Smooth muscle cell (in vitro differentiated cells): ENCODE results near the gene P3R3URF. TPM values are rescaled to one million over a fixed set of nuclear protein-coding genes. Genes with fewer than 3 reads are reported as not detected.

Source experiments
- DNase-seq: peaks from one replicate; lab custom pipeline; 2025; ENCODE audit not compliant: unreplicated experiment; lab: John Stamatoyannopoulos, UW
- H2AFZ ChIP-seq: fragments of 200-600 bp; sonication (generic); 2 replicates; pipeline ENCODE4 v1.6.0; 2016; ENCODE audit warnings: antibody characterized with exemption, low read depth, mild to moderate bottlenecking
- H3F3A ChIP-seq: fragments of 200-600 bp; sonication (generic); 2 replicates; pipeline ENCODE4 v1.6.0; 2017; ENCODE audit warnings: antibody characterized with exemption, low read depth
- H3K27ac ChIP-seq: fragments of 200-600 bp; sonication (generic); 2 replicates; pipeline ENCODE4 v1.5.1; 2016; ENCODE audit warnings: low read depth, mild to moderate bottlenecking
- H3K27me3 ChIP-seq: fragments of 200-600 bp; sonication (generic); 2 replicates; pipeline ENCODE4 v1.6.1; 2016; ENCODE audit warnings: low read depth, mild to moderate bottlenecking
- H3K36me3 ChIP-seq: fragments of 200-600 bp; sonication (generic); 2 replicates; pipeline ENCODE4 v1.5.1; 2016; ENCODE audit warnings: low read depth
- H3K4me1 ChIP-seq: fragments of 200-600 bp; sonication (generic); 2 replicates; pipeline ENCODE4 v1.5.1; 2016; ENCODE audit warnings: low read depth
- H3K4me2 ChIP-seq: fragments of 200-600 bp; sonication (generic); 2 replicates; pipeline ENCODE4 v1.6.0; 2016; ENCODE audit warnings: mild to moderate bottlenecking
- H3K4me3 ChIP-seq: fragments of 200-600 bp; sonication (generic); 2 replicates; pipeline ENCODE4 v1.5.1; 2016; ENCODE audit warnings: mild to moderate bottlenecking
- H3K79me2 ChIP-seq: fragments of 200-600 bp; sonication (generic); 2 replicates; pipeline ENCODE4 v1.6.0; 2016; ENCODE audit warnings: low read depth, mild to moderate bottlenecking
- H3K9ac ChIP-seq: fragments of 200-600 bp; sonication (generic); 2 replicates; pipeline ENCODE4 v1.6.0; 2016; ENCODE audit warnings: low read depth
- H3K9me3 ChIP-seq: fragments of 200-600 bp; sonication (generic); replicated peaks from 2 replicates; pipeline ENCODE4 v1.5.1; 2016; ENCODE audit warnings: low read depth
- H4K20me1 ChIP-seq: fragments of 200-600 bp; sonication (generic); 2 replicates; pipeline ENCODE4 v1.6.0; 2016; ENCODE audit warnings: low read depth
- WGBS: methylation state at CpG from one replicate; pipeline ENCODE4 v1.1.7; 2016; ENCODE audit warnings: low lambda C conversion rate; 5-methylcytosine and 5-hydroxymethylcytosine counted together
- polyA plus RNA-seq: library from polyadenylated mRNA; unstranded; fragments of >200 nt; fragmentation: Nextera tagmentation; extraction: Ambion mirVana; gene quantifications from 2 replicates; pipeline ENCODE4 v1.2.1, GENCODE V29; 2016
- total RNA-seq: library from RNA; depleted of rRNA; stranded (reverse); fragments of >200 nt; gene quantifications from 2 replicates; pipeline ENCODE4 v1.2.3, GENCODE V29; 2014
- TF ChIP-seq, protein P1 (sequence below): fragments of 200-600 bp; sonication (generic); IDR thresholded peaks from 2 replicates; pipeline ENCODE4 v1.5.1; 2017; ENCODE audit warnings: borderline replicate concordance, mild to moderate bottlenecking, antibody characterized with exemption; ENCODE audit not compliant: insufficient read depth, poor library complexity, severe bottlenecking

The P3R3URF gene
- total and polyA plus RNA-seq, 2 experiments from 2014 or later, result not detected

DNA sequence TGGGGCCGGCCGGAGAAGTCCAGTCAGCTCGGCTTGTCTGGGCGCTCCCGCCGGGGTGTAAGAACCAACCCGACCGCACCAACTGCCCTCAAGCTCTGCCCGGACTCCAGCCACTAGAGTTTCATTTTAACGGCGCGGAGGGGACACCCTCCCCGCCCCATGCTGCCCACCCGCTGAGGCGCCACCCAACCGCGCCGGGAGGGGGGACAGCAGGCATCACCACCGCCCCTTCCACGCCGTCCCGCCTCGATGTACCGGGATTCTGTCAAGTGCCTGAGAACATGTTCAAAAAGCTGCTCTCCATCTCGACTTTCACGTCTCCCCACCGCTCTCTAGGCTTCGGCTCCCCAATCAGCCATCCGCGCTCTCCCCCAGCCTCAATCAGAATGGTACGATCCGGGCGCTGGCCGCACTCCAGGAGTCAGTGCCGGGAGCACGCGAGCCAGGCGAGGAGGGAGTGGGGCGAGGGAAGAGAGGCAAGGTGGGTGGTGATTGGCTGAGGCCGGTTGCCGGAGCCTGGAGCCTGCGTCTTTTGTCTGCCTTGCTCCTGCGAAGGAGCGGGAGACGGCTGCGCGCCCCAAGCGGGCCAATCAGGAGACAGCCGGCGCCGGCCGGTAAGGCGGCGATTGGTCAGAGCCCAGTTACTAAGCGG is 43.6 kb downstream of the P3R3URF start, which contains the start of gene PIK3R3:
Gene PIK3R3, minus strand, starts transcription at position 101 of the 652 bp plus-strand sequence. CDS start 677 bp downstream, outside the sequence.
- peak; percentile 99 for DNase-seq
- peak within 1 kb of the TSS; percentile 98 for H3K9ac ChIP-seq
- WGBS, result under 1% methylated on average over 55 of the region's 55 CpGs

GRCh38 chr1:46131712-46132528 is 44.4 kb downstream of the P3R3URF start:
- H3K27ac ChIP-seq, result peak overlapping the region; percentile 99
- H3K79me2 ChIP-seq, result peaks cover 42% of the 10 kb centered on the region
- peaks cover 5% of the 10 kb centered on the region for H3F3A ChIP-seq
- peak overlapping the region; percentile 92 for H2AFZ ChIP-seq
- H3K4me2 ChIP-seq, result peak overlapping the region; percentile 93
- TF ChIP-seq, protein P1, sequence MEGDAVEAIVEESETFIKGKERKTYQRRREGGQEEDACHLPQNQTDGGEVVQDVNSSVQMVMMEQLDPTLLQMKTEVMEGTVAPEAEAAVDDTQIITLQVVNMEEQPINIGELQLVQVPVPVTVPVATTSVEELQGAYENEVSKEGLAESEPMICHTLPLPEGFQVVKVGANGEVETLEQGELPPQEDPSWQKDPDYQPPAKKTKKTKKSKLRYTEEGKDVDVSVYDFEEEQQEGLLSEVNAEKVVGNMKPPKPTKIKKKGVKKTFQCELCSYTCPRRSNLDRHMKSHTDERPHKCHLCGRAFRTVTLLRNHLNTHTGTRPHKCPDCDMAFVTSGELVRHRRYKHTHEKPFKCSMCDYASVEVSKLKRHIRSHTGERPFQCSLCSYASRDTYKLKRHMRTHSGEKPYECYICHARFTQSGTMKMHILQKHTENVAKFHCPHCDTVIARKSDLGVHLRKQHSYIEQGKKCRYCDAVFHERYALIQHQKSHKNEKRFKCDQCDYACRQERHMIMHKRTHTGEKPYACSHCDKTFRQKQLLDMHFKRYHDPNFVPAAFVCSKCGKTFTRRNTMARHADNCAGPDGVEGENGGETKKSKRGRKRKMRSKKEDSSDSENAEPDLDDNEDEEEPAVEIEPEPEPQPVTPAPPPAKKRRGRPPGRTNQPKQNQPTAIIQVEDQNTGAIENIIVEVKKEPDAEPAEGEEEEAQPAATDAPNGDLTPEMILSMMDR, result no peak
- under 1% methylated on average over 38 of the region's 38 CpGs for WGBS
- no peak for DNase-seq
- H3K9ac ChIP-seq, result peak overlapping the region; percentile 98
- H3K9me3 ChIP-seq, result no peaks in the 10 kb centered on the region
- H3K27me3 ChIP-seq, result no peaks in the 10 kb centered on the region
- H3K36me3 ChIP-seq, result no peaks in the 10 kb centered on the region
- peaks cover 32% of the 10 kb centered on the region for H3K4me1 ChIP-seq
- H4K20me1 ChIP-seq, result no peaks in the 10 kb centered on the region
- H3K4me3 ChIP-seq, result peak overlapping the region; percentile 86

More for the DNA sequence above, 43.6 kb downstream of the P3R3URF start, which contains the start of gene PIK3R3:
- TF ChIP-seq, protein P1, result no peak
- peak within 1 kb of the TSS; percentile 93 for H3K4me2 ChIP-seq
- peak within 1 kb of the TSS; percentile 92 for H2AFZ ChIP-seq
- peak within 1 kb of the TSS; percentile 86 for H3K4me3 ChIP-seq
- peaks cover 35% of the 10 kb centered on the region for H3K79me2 ChIP-seq
- H3K36me3 ChIP-seq, result no peaks in the 10 kb centered on the region
- no peaks in the 10 kb centered on the region for H3K27me3 ChIP-seq
- H3K4me1 ChIP-seq, result peaks cover 39% of the 10 kb centered on the region
- H3K27ac ChIP-seq, result peak within 1 kb of the TSS; percentile 99
- no peaks in the 10 kb centered on the region for H4K20me1 ChIP-seq
- H3F3A ChIP-seq, result peaks cover 5% of the 10 kb centered on the region
- no peaks in the 10 kb centered on the region for H3K9me3 ChIP-seq

DNA sequence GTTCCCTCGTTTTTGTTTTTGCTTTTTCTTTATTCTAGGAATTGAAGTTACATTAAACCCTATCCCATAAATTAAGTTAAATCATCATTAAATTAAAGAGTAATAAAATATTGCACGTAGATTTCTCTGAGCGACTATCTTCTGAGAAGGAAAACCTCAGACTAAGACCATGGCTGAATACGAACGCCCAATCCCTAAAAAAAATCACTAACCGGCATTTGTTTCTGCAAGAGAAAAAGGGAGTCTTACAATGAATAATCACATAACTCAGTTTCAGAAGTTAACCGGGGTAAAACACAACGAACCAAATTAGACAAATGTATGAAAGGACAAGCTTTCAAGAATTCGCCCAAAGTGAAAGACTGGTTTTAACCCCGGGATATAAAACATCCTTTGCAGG is 45.2 kb downstream of the P3R3URF start:
- Histone ChIP-seq H3K36me3 (no peaks in the 10 kb centered on the region), H3K79me2 (peaks cover 48% of the 10 kb centered on the region)
- TF ChIP-seq, protein P1, result no peak

More for the DNA sequence above, 45.2 kb downstream of the P3R3URF start:
- peaks cover 5% of the 10 kb centered on the region for H3F3A ChIP-seq
- peaks cover 24% of the 10 kb centered on the region for H3K4me1 ChIP-seq
- H3K4me3 ChIP-seq, result peak overlapping the region; percentile 86
- H3K4me2 ChIP-seq, result peak overlapping the region; percentile 93
- H2AFZ ChIP-seq, result peak overlapping the region; percentile 93
- H3K9ac ChIP-seq, result peak overlapping the region; percentile 98
- H3K27me3 ChIP-seq, result no peaks in the 10 kb centered on the region
- peak overlapping the region; percentile 5 for H3K27ac ChIP-seq
- no peak for DNase-seq
- H3K9me3 ChIP-seq, result no peaks in the 10 kb centered on the region
- 1% methylated on average over 10 of the region's 10 CpGs for WGBS
- H4K20me1 ChIP-seq, result no peaks in the 10 kb centered on the region
